Prostate gland (tissue), 2 donors: ENCODE results near the gene FABP2. TPM values are rescaled to one million over a fixed set of nuclear protein-coding genes. Genes with fewer than 3 reads are reported as not detected.

Experiments
- DNase-seq: peaks from one replicate; pipeline ENCODE4 v3.0.0-alpha.2; 2019; ENCODE audit warnings: low spot score
- H3K27ac ChIP-seq, 2 donors: fragments of 200-600 bp; sonication (generic); 2 replicates each; pipeline ENCODE4 v1.5.1; 2017 to 2019
- H3K27me3 ChIP-seq: fragments of 200-600 bp; sonication (generic); replicated peaks from 2 replicates; pipeline ENCODE4 v1.5.1; 2019; ENCODE audit not compliant: insufficient read depth
- H3K36me3 ChIP-seq, 2 donors: fragments of 200-600 bp; sonication (generic); 1 replicate in 1 of 2; 2 replicates in 1 of 2; pipeline versions ENCODE4 v1.5.1 to v1.8.1; 2017 to 2019
- H3K4me1 ChIP-seq: fragments of 200-600 bp; sonication (generic); replicated peaks from 2 replicates; pipeline ENCODE4 v1.5.1; 2019
- H3K4me3 ChIP-seq, 2 donors: fragments of 200-600 bp; sonication (generic); 2 replicates each; pipeline ENCODE4 v1.5.1; 2017 to 2019
- H3K9me3 ChIP-seq: fragments of 200-600 bp; sonication (generic); 2 replicates; pipeline ENCODE4 v1.5.1; 2017
- POLR2A ChIP-seq: fragments of 450-650 bp; IDR thresholded peaks from one replicate; pipeline ENCODE4 v1.6.1; 2016; ENCODE audit warnings: antibody characterized with exemption, mild to moderate bottlenecking
- POLR2AphosphoS5 ChIP-seq: sonication (generic); formaldehyde crosslinking; IDR thresholded peaks from one replicate; pipeline ENCODE4 v1.6.1; 2017; ENCODE audit warnings: antibody characterized with exemption
- WGBS: methylation state at CpG from one replicate; pipeline ENCODE4 v1.1.5; 2018; 5-methylcytosine and 5-hydroxymethylcytosine counted together
- intact Hi-C: fragments of 100-400 bp; cut with DNase I; formaldehyde crosslinking; loops from one replicate; pipeline ENCODE4 v1.14.2; 2022
- total RNA-seq, 2 donors: library from RNA; depleted of rRNA; stranded (reverse); fragments of >200 nt; gene quantifications; one replicate each; pipeline ENCODE4 v1.1.0, GENCODE V29; 2016
- TF ChIP-seq, protein P1 (sequence below), 4 experiments: fragments of 200-600 bp in 2 of 4; fragments of 450-650 bp in 2 of 4; sonication (generic) in 2 of 4; IDR thresholded peaks; 1 replicate in 3 of 4; 2 replicates in 1 of 4; pipeline ENCODE4 v1.5.1; 2016 to 2019; ENCODE audit warnings: antibody characterized with exemption in 4 of 4, mild to moderate bottlenecking in 2 of 4, moderate library complexity in 2 of 4

The FABP2 gene
- total RNA-seq, 2 donors from 2014 or later, result not detected

DNA sequence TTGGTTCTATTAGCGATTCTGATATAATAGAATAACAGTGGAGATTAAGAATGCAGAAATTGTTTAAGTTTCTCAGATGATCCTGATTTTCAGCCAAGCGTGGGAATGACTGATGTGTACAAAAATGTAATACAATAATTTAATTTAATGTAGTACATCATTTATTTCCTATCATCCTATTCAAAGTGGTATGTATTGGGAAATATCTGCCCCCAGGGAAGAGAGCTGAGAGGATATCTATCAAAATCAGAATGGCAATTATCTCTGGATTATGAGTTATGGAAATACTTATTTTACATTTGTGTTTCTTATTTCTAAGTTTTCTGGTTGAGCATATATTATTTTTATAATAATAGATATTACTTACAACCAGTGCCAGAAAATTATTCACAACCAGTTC is 3.9 kb downstream of the FABP2 start:
- DNase-seq, result no peak
- intact Hi-C loops, result loop anchor here (10.0 kb wide), 2 partner anchors 177 to 307 kb away; partner anchors contain the start of gene PDE5A
- no peak overlapping the region for H3K4me3 ChIP-seq
- 72% methylated on average over 2 of the region's 2 CpGs for WGBS
- H3K27me3 ChIP-seq, result no peaks in the 10 kb centered on the region
- H3K4me1 ChIP-seq, result no peaks in the 10 kb centered on the region
- H3K27ac ChIP-seq, result no peak overlapping the region
- no peaks in the 10 kb centered on the region for H3K36me3 ChIP-seq
- TF ChIP-seq, protein P1, sequence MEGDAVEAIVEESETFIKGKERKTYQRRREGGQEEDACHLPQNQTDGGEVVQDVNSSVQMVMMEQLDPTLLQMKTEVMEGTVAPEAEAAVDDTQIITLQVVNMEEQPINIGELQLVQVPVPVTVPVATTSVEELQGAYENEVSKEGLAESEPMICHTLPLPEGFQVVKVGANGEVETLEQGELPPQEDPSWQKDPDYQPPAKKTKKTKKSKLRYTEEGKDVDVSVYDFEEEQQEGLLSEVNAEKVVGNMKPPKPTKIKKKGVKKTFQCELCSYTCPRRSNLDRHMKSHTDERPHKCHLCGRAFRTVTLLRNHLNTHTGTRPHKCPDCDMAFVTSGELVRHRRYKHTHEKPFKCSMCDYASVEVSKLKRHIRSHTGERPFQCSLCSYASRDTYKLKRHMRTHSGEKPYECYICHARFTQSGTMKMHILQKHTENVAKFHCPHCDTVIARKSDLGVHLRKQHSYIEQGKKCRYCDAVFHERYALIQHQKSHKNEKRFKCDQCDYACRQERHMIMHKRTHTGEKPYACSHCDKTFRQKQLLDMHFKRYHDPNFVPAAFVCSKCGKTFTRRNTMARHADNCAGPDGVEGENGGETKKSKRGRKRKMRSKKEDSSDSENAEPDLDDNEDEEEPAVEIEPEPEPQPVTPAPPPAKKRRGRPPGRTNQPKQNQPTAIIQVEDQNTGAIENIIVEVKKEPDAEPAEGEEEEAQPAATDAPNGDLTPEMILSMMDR (IDR thresholded peaks at IDR 0.05), result no peak
- TF ChIP-seq POLR2AphosphoS5 (no peak), POLR2A (no peak)
- H3K9me3 ChIP-seq, result no peaks in the 10 kb centered on the region

DNA sequence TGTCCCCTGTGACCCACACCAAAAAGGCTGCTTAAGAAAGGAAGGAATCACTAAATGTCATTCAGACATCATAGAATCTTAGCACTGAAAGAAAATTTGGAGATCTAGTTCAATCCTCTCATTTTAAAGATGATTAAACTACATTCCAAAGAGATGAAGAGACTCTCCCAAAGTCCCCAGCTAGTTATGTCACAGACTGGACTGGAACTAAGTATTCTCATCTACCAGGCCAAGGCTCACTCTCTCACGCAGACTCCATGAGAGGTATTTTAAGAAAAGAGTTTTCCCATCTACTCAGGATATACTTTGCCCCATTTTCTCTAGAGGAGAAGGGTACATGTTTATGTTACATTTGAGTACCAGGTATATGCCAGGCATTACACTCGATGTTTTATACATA is 6.9 kb downstream of the FABP2 start:
- Histone ChIP-seq H3K27me3 (no peaks in the 10 kb centered on the region), H3K4me3 (no peak overlapping the region), H3K36me3 (no peaks in the 10 kb centered on the region), H3K27ac (no peak overlapping the region), H3K9me3 (no peaks in the 10 kb centered on the region), H3K4me1 (no peaks in the 10 kb centered on the region)
- TF ChIP-seq POLR2A (no peak), POLR2AphosphoS5 (no peak)
- TF ChIP-seq, protein P1 (IDR thresholded peaks at IDR 0.05), result no peak
- no peak for DNase-seq
- WGBS, result 81% methylated on average over 2 of the region's 2 CpGs
- intact Hi-C loops, result loop anchor here (2.0 to 10.0 kb wide), 3 partner anchors 180 to 742 kb away; partner anchors contain the start of gene PDE5A

DNA sequence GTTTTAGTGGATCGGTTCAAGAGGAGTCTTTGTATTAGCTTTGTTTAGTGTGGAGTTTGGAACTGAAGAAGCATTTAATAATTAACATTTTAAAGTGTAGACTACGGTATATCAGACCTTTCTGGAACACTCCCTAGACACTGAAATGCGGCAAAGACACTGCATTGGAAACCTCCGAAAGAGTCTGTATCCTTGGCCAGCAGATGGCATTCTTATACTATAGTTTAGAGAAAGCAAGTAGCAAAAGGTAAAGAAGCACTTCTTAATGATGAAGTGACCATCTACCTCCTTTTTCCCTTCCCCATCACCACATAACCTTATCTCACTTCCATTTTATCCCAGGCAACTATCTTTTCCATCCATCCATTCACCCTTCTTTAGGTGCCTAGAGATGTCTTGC is 7.6 kb downstream of the FABP2 start:
- WGBS, result 9% methylated on average over 4 of the region's 4 CpGs

DNA sequence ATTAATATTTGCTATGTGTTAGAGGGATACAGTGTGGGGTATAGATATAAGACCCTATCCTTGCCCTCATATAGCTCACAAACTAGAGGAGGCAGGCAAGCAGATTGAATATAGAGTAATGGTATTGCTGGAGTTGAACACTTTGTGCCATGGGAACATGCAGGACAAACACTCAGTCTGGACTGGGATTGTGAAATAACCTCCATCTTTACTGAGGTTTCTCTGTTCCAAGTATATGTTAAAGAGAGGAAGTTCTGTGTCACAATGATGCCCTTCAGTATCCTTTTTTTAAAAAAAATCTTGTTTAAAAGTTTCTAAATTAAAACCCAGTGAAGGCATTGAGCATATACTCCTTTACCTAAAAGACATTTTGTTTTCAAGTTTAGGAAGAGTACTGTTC is 8.7 kb downstream of the FABP2 start:
- no peaks in the 10 kb centered on the region for H3K9me3 ChIP-seq
- TF ChIP-seq POLR2AphosphoS5 (no peak), POLR2A (no peak)
- TF ChIP-seq, protein P1 (IDR thresholded peaks at IDR 0.05), result no peak
- H3K27ac ChIP-seq, result no peak overlapping the region
- H3K4me3 ChIP-seq, result no peak overlapping the region
- intact Hi-C loops, result loop anchor here (10.0 kb wide), 2 partner anchors 182 to 312 kb away; partner anchors contain the start of gene PDE5A
- no peaks in the 10 kb centered on the region for H3K4me1 ChIP-seq
- H3K36me3 ChIP-seq, result no peaks in the 10 kb centered on the region
- DNase-seq, result no peak
- H3K27me3 ChIP-seq, result no peaks in the 10 kb centered on the region

More for the DNA sequence above, 7.6 kb downstream of the FABP2 start:
- Histone ChIP-seq H3K9me3 (no peaks in the 10 kb centered on the region), H3K27me3 (no peaks in the 10 kb centered on the region), H3K4me1 (no peaks in the 10 kb centered on the region), H3K27ac (no peak overlapping the region), H3K36me3 (no peaks in the 10 kb centered on the region), H3K4me3 (no peak overlapping the region)
- no peak for DNase-seq
- intact Hi-C loops, result loop anchor here (2.0 to 10.0 kb wide), 3 partner anchors 180 to 742 kb away; partner anchors contain the start of gene PDE5A
- TF ChIP-seq POLR2AphosphoS5, result no peak
- no peak for TF ChIP-seq POLR2A
- TF ChIP-seq, protein P1 (IDR thresholded peaks at IDR 0.05), result peak in 2 of 4 experiments; percentile 41 to 52

DNA sequence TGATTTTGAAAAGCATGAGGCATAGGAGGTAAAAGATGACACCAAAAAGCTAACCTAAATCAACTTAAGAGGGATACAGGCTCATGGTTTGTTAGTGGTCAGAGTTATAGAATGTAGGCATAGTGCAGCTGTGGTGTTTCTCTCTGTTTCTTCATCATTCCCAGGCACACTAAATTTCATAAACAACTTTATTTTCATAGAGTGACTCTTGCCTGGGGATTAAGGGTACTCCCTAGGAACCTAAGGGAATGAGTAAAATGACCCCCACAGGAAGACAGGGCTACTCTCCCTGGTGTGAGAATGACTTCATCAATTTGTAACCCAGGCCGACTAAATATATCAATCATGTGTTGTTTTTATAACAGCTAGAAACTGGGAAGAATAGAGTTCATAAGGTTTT is 11.1 kb downstream of the FABP2 start:
- intact Hi-C loops, result loop anchor here (10.0 kb wide), 2 partner anchors 184 to 314 kb away; partner anchors contain the start of gene PDE5A
- TF ChIP-seq POLR2A (no peak), POLR2AphosphoS5 (no peak)
- TF ChIP-seq, protein P1 (IDR thresholded peaks at IDR 0.05), result no peak
- DNase-seq, result no peak
- Histone ChIP-seq H3K9me3 (no peaks in the 10 kb centered on the region), H3K4me1 (no peaks in the 10 kb centered on the region), H3K27me3 (no peaks in the 10 kb centered on the region), H3K4me3 (no peak overlapping the region), H3K27ac (no peak overlapping the region), H3K36me3 (no peaks in the 10 kb centered on the region)
- 86% methylated on average over 1 of the region's 1 CpG for WGBS
